ENCODE data around the gene TMPRSS13. TPM values are rescaled to one million over a fixed set of nuclear protein-coding genes. Genes with fewer than 3 reads are reported as not detected.

The TMPRSS13 gene
- total and polyA plus RNA-seq, 10 donors, result 0.95 to 2.2 (median 1.6) TPM

GRCh38 chr11:117916956-117917355 lies 12.2 kb downstream of the TMPRSS13 start:
- peaks cover 0 to 11% (median 3%) of the 10 kb centered on the region in 6 donors for H3K4me1 ChIP-seq
- H3K36me3 ChIP-seq, result no peaks in the 10 kb centered on the region
- intact Hi-C loops (cut with DNase I; ENCODE audit: low total_unique reads), result no loop called here
- no peak for TF ChIP-seq POLR2A (IDR thresholded peaks at IDR 0.05)
- no peak for TF ChIP-seq POLR2AphosphoS5 (IDR thresholded peaks at IDR 0.05)
- no peak overlapping the region for H3K4me3 ChIP-seq
- H3K9me3 ChIP-seq, result no peaks in the 10 kb centered on the region
- H3K27ac ChIP-seq, result no peak overlapping the region
- no peaks in the 10 kb centered on the region for H3K27me3 ChIP-seq (replicated peaks in 1 of 7)
- WGBS, 5 donors, result 88 to 95% (median 93%) methylated on average over 10 to 11 of the region's 11 CpGs
- DNase-seq, result peak; percentile 35

GRCh38 chr11:117915672-117916235 lies 13.4 kb downstream of the TMPRSS13 start:
- no peaks in the 10 kb centered on the region for H3K36me3 ChIP-seq
- no peak overlapping the region for H3K4me3 ChIP-seq
- H3K9me3 ChIP-seq, result no peaks in the 10 kb centered on the region
- peak; percentile 54 for DNase-seq
- TF ChIP-seq CTCF (IDR thresholded peaks at IDR 0.05 in 8 of 11, conservative IDR thresholded peaks at IDR 0.05 in 3 of 11), result no peak
- no peak for TF ChIP-seq POLR2AphosphoS5 (IDR thresholded peaks at IDR 0.05)
- no peak for TF ChIP-seq POLR2A (IDR thresholded peaks at IDR 0.05)
- no peaks in the 10 kb centered on the region for H3K27me3 ChIP-seq (replicated peaks in 1 of 7)
- peaks cover 0 to 11% (median 4%) of the 10 kb centered on the region in 6 donors for H3K4me1 ChIP-seq
- 78 to 85% (median 82%) methylated on average over 7 to 9 of the region's 9 CpGs for WGBS, 5 donors
- intact Hi-C loops (cut with DNase I; ENCODE audit: low total_unique reads), result no loop called here
- H3K27ac ChIP-seq, result no peak overlapping the region

GRCh38 chr11:117914991-117915618 lies 14.1 kb downstream of the TMPRSS13 start:
- DNase-seq, result peak; percentile 64
- no peak overlapping the region for H3K4me3 ChIP-seq
- H3K27me3 ChIP-seq (replicated peaks in 1 of 7), result no peaks in the 10 kb centered on the region
- H3K36me3 ChIP-seq, result no peaks in the 10 kb centered on the region
- H3K4me1 ChIP-seq, result peaks cover 0 to 17% (median 7%) of the 10 kb centered on the region in 6 donors
- TF ChIP-seq POLR2A (IDR thresholded peaks at IDR 0.05), result no peak
- no peak for TF ChIP-seq CTCF (IDR thresholded peaks at IDR 0.05 in 8 of 11, conservative IDR thresholded peaks at IDR 0.05 in 3 of 11)
- TF ChIP-seq POLR2AphosphoS5 (IDR thresholded peaks at IDR 0.05), result no peak
- intact Hi-C loops (cut with DNase I; ENCODE audit: low total_unique reads), result no loop called here
- no peak overlapping the region for H3K27ac ChIP-seq
- no peaks in the 10 kb centered on the region for H3K9me3 ChIP-seq
- WGBS, 5 donors, result 55 to 74% (median 65%) methylated on average over 9 to 10 of the region's 10 CpGs

- H3K4me1 ChIP-seq, result peaks cover 0 to 18% (median 9%) of the 10 kb centered on the region in 6 donors
- no peaks in the 10 kb centered on the region for H3K9me3 ChIP-seq
- WGBS, 5 donors, result 94 to 97% (median 96%) methylated on average over 5 of the region's 5 CpGs
- H3K27ac ChIP-seq, result no peak overlapping the region
- TF ChIP-seq CTCF (IDR thresholded peaks at IDR 0.05 in 8 of 11, conservative IDR thresholded peaks at IDR 0.05 in 3 of 11) (no peak), POLR2AphosphoS5 (IDR thresholded peaks at IDR 0.05) (no peak), POLR2A (IDR thresholded peaks at IDR 0.05) (no peak)
- no peak overlapping the region for H3K4me3 ChIP-seq
- DNase-seq, result peak; percentile 56
- intact Hi-C loops (cut with DNase I; ENCODE audit: low total_unique reads), result no loop called here
- H3K27me3 ChIP-seq (replicated peaks in 1 of 7), result no peaks in the 10 kb centered on the region
- H3K36me3 ChIP-seq, result no peaks in the 10 kb centered on the region
Measured at GRCh38 chr11:117914398-117914761, 14.8 kb downstream of the TMPRSS13 start.

Measured in spleen (tissue), 11 donors.